Esophagus muscularis mucosa (tissue), 4 donors: ENCODE results near the gene ACD.

Experiments used
- CTCF ChIP-seq, 3 experiments: fragments of 200-600 bp in 2 of 3; fragments of 450-650 bp in 1 of 3; sonication (generic) in 2 of 3; IDR thresholded peaks; one replicate each; pipeline ENCODE4 v1.5.1; 2017 to 2019; ENCODE audit warnings: antibody characterized with exemption in 3 of 3, mild to moderate bottlenecking in 2 of 3, moderate library complexity in 1 of 3
- EP300 ChIP-seq: sonication (generic); formaldehyde crosslinking; IDR thresholded peaks from one replicate; pipeline ENCODE4 v1.6.1; 2017; ENCODE audit warnings: antibody characterized with exemption
- POLR2A ChIP-seq: fragments of 450-650 bp; IDR thresholded peaks from one replicate; pipeline ENCODE4 v1.6.1; 2017; ENCODE audit warnings: antibody characterized with exemption, moderate library complexity, mild to moderate bottlenecking, low read depth
- POLR2AphosphoS5 ChIP-seq, 2 donors: sonication (generic); formaldehyde crosslinking; IDR thresholded peaks; one replicate each; pipeline ENCODE4 v1.6.1; 2017; ENCODE audit warnings: antibody characterized with exemption in 2 of 2

GRCh38 chr16:67657751-67658518, 2.1 kb downstream of the ACD start:
- no peak for TF ChIP-seq POLR2A
- no peak for TF ChIP-seq POLR2AphosphoS5 (IDR thresholded peaks at IDR 0.05)
- no peak for TF ChIP-seq EP300
- no peak for TF ChIP-seq CTCF (IDR thresholded peaks at IDR 0.05)
